Fibroblast of villous mesenchyme (primary cell): ENCODE measurements around the gene KRTAP20-1. TPM values are rescaled to one million over a fixed set of nuclear protein-coding genes. Genes with fewer than 3 reads are reported as not detected.

Source experiments
- DNase-seq: peaks from one replicate; pipeline ENCODE4 v3.0.0-alpha.2; 2010; ENCODE audit warnings: low read depth
- H3K4me3 ChIP-seq: 2 replicates; pipeline ENCODE4 v1.5.1; 2011; ENCODE audit warnings: low read depth, mild to moderate bottlenecking, low read length
- CTCF ChIP-seq: IDR thresholded peaks from 2 replicates; pipeline ENCODE4 v1.5.1; 2012; ENCODE audit warnings: low read depth, mild to moderate bottlenecking, low read length; ENCODE audit not compliant: insufficient read depth
- small RNA-seq: library from RNA; depleted of rRNA; stranded (forward); fragments of <200 nt; gene quantifications from one replicate; pipeline ENCODE3, GENCODE V24; 2012
- total RNA-seq: library from RNA; depleted of rRNA; stranded (reverse); fragments of >200 nt; gene quantifications from 2 replicates; pipeline ENCODE4 v1.2.3, GENCODE V29; 2012

The KRTAP20-1 gene
- total RNA-seq, 1 donor = not detected

GRCh38 chr21:30638686-30639085 is 22.5 kb downstream of the KRTAP20-1 start:
- H3K4me3 ChIP-seq = no peak overlapping the region
- DNase-seq = no peak
- TF ChIP-seq CTCF = no peak

GRCh38 chr21:30642564-30642963 is 26.3 kb downstream of the KRTAP20-1 start, which contains the start of gene KRTAP20-3:
KRTAP20-3 (plus strand) TSS chr21:30642864.
- no peak for DNase-seq
- H3K4me3 ChIP-seq = no peak within 1 kb of the TSS
- TF ChIP-seq CTCF = no peak

- no peak for TF ChIP-seq CTCF
- no peak for DNase-seq
- no peak overlapping the region for H3K4me3 ChIP-seq
Observed at GRCh38 chr21:30646904-30647414, 30.7 kb downstream of the KRTAP20-1 start.

- no peak for DNase-seq
- no peak overlapping the region for H3K4me3 ChIP-seq
Observed at GRCh38 chr21:30652891-30653290, 36.7 kb downstream of the KRTAP20-1 start.

More at GRCh38 chr21:30652891-30653290, 36.7 kb downstream of the KRTAP20-1 start:
- TF ChIP-seq CTCF = no peak

Small RNA genes lying within 50 kb of the gene (small RNA-seq; reads per million reads assigned to genes)
- gene KRTAP20-1 (not detected), gene KRTAP20-3 (not detected), gene KRTAP20-4 (not detected), gene KRTAP22-1 (not detected), gene KRTAP22-2 (not detected)

Other genes starting within 250 kb of the KRTAP20-1 start
- not detected in 2 replicates for gene KRTAP13-2, start 244.2 kb upstream of the KRTAP20-1 start, total RNA-seq
- gene KRTAP13-1, start 220.4 kb upstream of the KRTAP20-1 start, total RNA-seq = not detected in 2 replicates
- gene KRTAP13-3, start 190.5 kb upstream of the KRTAP20-1 start, total RNA-seq = not detected in 2 replicates
- gene KRTAP13-4, start 186.2 kb upstream of the KRTAP20-1 start, total RNA-seq = not detected in 2 replicates
- gene KRTAP15-1, start 176.2 kb upstream of the KRTAP20-1 start, total RNA-seq = not detected in 2 replicates
- not detected in 2 replicates for gene KRTAP19-1, start 136.1 kb upstream of the KRTAP20-1 start, total RNA-seq
- not detected in 2 replicates for gene KRTAP19-2, start 129.0 kb upstream of the KRTAP20-1 start, total RNA-seq
- not detected in 2 replicates for gene KRTAP19-3, start 124.4 kb upstream of the KRTAP20-1 start, total RNA-seq
- not detected in 2 replicates for gene KRTAP19-4, start 119.3 kb upstream of the KRTAP20-1 start, total RNA-seq
- gene KRTAP19-5, start 114.3 kb upstream of the KRTAP20-1 start, total RNA-seq = not detected in 2 replicates
- not detected in 2 replicates for gene KRTAP19-6, start 74.6 kb upstream of the KRTAP20-1 start, total RNA-seq
- not detected in 2 replicates for gene KRTAP19-7, start 55.1 kb upstream of the KRTAP20-1 start, total RNA-seq
- not detected in 2 replicates for gene KRTAP22-2, start 26.0 kb upstream of the KRTAP20-1 start, total RNA-seq
- not detected in 2 replicates for gene KRTAP6-3, start 24.0 kb upstream of the KRTAP20-1 start, total RNA-seq
- not detected in 2 replicates for gene KRTAP6-2, start 17.5 kb upstream of the KRTAP20-1 start, total RNA-seq
- not detected in 2 replicates for gene KRTAP22-1, start 15.3 kb upstream of the KRTAP20-1 start, total RNA-seq
- not detected in 2 replicates for gene KRTAP6-1, start 2.5 kb upstream of the KRTAP20-1 start, total RNA-seq
- not detected in 2 replicates for gene KRTAP20-4, start 4.2 kb downstream of the KRTAP20-1 start, total RNA-seq
- not detected in 2 replicates for gene KRTAP20-2, start 18.8 kb downstream of the KRTAP20-1 start, total RNA-seq
- not detected in 2 replicates for gene KRTAP20-3, start 26.4 kb downstream of the KRTAP20-1 start, total RNA-seq
- not detected in 2 replicates for gene KRTAP21-3, start 102.4 kb downstream of the KRTAP20-1 start, total RNA-seq
- not detected in 2 replicates for gene KRTAP21-2, start 130.8 kb downstream of the KRTAP20-1 start, total RNA-seq
- gene KRTAP21-1, start 139.0 kb downstream of the KRTAP20-1 start, total RNA-seq = not detected in 2 replicates
- gene KRTAP8-1, start 196.8 kb downstream of the KRTAP20-1 start, total RNA-seq = not detected in 2 replicates
- not detected in 2 replicates for gene KRTAP7-1, start 213.3 kb downstream of the KRTAP20-1 start, total RNA-seq